SK-N-SH treated with all-trans-retinoic acid at 6 μM for 48 hours (cell line): ENCODE data around the gene C2CD5.

Experiments
- PPARA ChIP-seq: fragments of 250-450 bp; sonication (Bioruptor Pico); IDR thresholded peaks from 2 replicates; pipeline ENCODE4 v1.5.0; 2020; ENCODE audit warnings: mild to moderate bottlenecking, borderline replicate concordance
- TOX ChIP-seq: fragments of 250-450 bp; sonication (Bioruptor Pico); IDR thresholded peaks from 2 replicates; pipeline ENCODE4 v1.8.0; 2021; ENCODE audit warnings: mild to moderate bottlenecking, moderate library complexity, borderline replicate concordance
- ZC3H10 ChIP-seq: fragments of 250-450 bp; sonication (Bioruptor Pico); IDR thresholded peaks from 2 replicates; pipeline ENCODE4 v1.5.1; 2021; ENCODE audit warnings: mild to moderate bottlenecking, moderate library complexity
- ZFP3 ChIP-seq: fragments of 250-450 bp; sonication (Bioruptor Pico); IDR thresholded peaks from 2 replicates; pipeline ENCODE4 v1.5.0; 2020; ENCODE audit warnings: mild to moderate bottlenecking, moderate library complexity
- ZNF70 ChIP-seq: fragments of 450-650 bp; formaldehyde crosslinking; IDR thresholded peaks from 2 replicates; pipeline ENCODE4 v1.5.0; 2020; ENCODE audit warnings: mild to moderate bottlenecking, moderate library complexity

- TF ChIP-seq ZC3H10 (CRISPR knock-in tag) (no peak), ZNF70 (no peak), TOX (CRISPR knock-in tag) (no peak), ZFP3 (CRISPR knock-in tag) (no peak), PPARA (CRISPR knock-in tag) (no peak)
Observed at GRCh38 chr12:22459838-22460490, 84.4 kb downstream of the C2CD5 start.
